Thymus (tissue), 2 donors: ENCODE data around the gene TMIE. TPM values are rescaled to one million over a fixed set of nuclear protein-coding genes. Genes with fewer than 3 reads are reported as not detected.

Experiments
- polyA plus RNA-seq: library from polyadenylated mRNA; stranded (reverse); fragments of 200-250 nt; gene quantifications from one replicate; pipeline ENCODE4 v1.2.3, GENCODE V29; 2013
- total RNA-seq: library from RNA; stranded (reverse); fragments of 120-200 nt; gene quantifications from one replicate; pipeline ENCODE4 v1.2.4, GENCODE V29; 2013
- donor health status: healthy.

Gene TMIE
- total and polyA plus RNA-seq, 2 donors: 0.57 to 0.85 TPM

Other genes with a start within 250 kb of the TMIE start
- gene LTF, start 236.5 kb upstream of the TMIE start, total RNA-seq: 44.2 TPM
- 64.3 TPM for gene LTF, start 236.5 kb upstream of the TMIE start, polyA plus RNA-seq
- gene RTP3, start 203.4 kb upstream of the TMIE start, total RNA-seq: not detected
- 0.07 TPM for gene RTP3, start 203.4 kb upstream of the TMIE start, polyA plus RNA-seq
- 2.5 TPM for gene LRRC2, start 135.1 kb upstream of the TMIE start, total RNA-seq
- gene LRRC2, start 135.1 kb upstream of the TMIE start, polyA plus RNA-seq: 2.4 TPM
- gene FAM240A, start 88.9 kb upstream of the TMIE start, total RNA-seq: 0.05 TPM
- 0.37 TPM for gene FAM240A, start 88.9 kb upstream of the TMIE start, polyA plus RNA-seq
- 4.3 TPM for gene ALS2CL, start 7.7 kb upstream of the TMIE start, total RNA-seq
- 22.4 TPM for gene ALS2CL, start 7.7 kb upstream of the TMIE start, polyA plus RNA-seq
- gene PRSS50, start 16.5 kb downstream of the TMIE start, total RNA-seq: 0.05 TPM
- 0.27 TPM for gene PRSS50, start 16.5 kb downstream of the TMIE start, polyA plus RNA-seq
- gene MYL3, start 162.1 kb downstream of the TMIE start, total RNA-seq: 0.19 TPM
- 0.50 TPM for gene MYL3, start 162.1 kb downstream of the TMIE start, polyA plus RNA-seq
- gene PTH1R, start 176.3 kb downstream of the TMIE start, total RNA-seq: 0.80 TPM
- 6.9 TPM for gene PTH1R, start 176.3 kb downstream of the TMIE start, polyA plus RNA-seq